RPMI7951 (cell line): ENCODE measurements around the gene PNKD. TPM values are rescaled to one million over a fixed set of nuclear protein-coding genes. Genes with fewer than 3 reads are reported as not detected.

ENCODE experiments used
- DNase-seq: peaks from one replicate; pipeline ENCODE4 v3.0.0-alpha.2; 2012; ENCODE audit warnings: low read depth
- total RNA-seq: library from RNA; depleted of rRNA; stranded (reverse); fragments of >200 nt; shearing (Covaris generic); gene quantifications from 2 replicates; pipeline ENCODE4 v1.2.3, GENCODE V29; 2014

PNKD gene
- total RNA-seq, 1 experiment from 2014 or later, result 85.5 TPM

DNA sequence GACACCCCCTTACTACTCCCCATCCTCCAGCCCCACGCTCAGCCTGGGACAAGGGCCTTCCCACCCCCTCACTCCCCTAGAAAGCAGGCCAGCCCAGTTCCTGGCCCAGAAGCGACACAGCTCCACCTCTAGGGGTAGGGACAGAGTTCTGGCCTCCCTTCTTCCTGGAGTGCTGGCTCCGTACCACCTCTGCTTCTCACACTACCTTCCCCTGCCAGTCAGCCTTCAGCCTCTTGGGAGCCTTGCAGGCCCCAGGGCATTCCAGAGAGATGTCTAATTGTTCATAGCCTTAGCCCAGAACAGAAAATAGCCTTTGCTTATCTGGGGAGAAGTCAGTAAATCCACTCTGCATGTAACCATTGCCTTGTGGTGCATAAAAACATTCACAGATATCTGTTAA is 73.3 kb downstream of the PNKD start:
- DNase-seq, result no peak

DNA sequence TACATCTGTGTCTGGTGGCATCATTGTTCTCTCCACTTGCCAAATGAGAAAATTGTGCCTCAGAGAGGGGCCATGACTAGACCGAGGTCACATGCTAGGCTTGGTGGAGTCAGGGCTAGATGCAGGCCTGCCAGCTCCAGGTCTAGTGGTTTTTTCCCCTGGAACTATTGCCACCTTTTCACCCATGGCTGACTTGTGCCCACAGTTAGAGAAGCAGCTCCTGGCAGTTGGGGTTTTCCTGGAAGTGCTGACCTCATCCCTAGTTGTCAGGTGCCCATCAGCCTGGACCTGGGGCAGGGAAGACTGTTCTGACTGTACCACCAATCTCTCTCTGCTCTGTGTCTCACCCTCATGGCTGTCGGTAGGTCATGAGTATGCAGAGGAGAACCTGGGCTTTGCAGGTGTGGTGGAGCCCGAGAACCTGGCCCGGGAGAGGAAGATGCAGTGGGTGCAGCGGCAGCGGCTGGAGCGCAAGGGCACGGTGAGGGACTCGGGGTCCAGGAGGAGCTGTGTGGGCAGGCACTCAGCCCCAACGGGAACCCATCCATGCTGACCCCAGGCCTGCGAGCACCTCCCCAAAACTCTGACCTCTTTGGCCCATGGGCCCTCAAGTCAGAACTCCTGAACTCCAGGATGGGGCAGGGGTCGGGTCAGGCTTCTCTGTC is 73.9 kb downstream of the PNKD start:
- no peak for DNase-seq

DNA sequence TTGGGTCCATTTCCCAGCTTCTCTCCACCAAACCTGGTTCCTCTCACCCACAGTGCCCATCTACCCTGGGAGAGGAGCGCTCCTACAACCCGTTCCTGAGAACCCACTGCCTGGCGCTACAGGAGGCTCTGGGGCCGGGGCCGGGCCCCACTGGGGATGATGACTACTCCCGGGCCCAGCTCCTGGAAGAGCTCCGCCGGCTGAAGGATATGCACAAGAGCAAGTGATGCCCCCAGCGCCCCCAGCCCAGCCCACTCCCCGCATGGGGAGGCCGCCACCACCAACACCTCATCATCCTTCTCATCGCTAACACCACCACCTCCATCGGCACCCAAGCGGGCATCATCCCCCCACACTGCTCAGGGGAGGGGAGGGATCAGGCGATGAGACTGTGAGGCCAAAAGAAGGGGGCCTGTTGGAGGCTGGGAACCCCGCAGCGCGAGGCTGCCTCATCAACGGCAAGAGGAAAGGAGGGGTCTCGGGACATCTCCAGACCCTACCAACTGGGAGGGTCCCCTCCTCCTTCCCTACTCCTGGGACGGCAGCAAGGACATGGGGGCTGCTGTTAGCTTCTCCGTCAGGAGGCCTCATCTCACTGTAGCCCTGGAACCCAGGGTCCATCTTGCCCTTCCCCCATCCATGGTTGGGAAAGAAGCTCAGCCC is 74.6 kb downstream of the PNKD start:
- DNase-seq, result no peak

DNA sequence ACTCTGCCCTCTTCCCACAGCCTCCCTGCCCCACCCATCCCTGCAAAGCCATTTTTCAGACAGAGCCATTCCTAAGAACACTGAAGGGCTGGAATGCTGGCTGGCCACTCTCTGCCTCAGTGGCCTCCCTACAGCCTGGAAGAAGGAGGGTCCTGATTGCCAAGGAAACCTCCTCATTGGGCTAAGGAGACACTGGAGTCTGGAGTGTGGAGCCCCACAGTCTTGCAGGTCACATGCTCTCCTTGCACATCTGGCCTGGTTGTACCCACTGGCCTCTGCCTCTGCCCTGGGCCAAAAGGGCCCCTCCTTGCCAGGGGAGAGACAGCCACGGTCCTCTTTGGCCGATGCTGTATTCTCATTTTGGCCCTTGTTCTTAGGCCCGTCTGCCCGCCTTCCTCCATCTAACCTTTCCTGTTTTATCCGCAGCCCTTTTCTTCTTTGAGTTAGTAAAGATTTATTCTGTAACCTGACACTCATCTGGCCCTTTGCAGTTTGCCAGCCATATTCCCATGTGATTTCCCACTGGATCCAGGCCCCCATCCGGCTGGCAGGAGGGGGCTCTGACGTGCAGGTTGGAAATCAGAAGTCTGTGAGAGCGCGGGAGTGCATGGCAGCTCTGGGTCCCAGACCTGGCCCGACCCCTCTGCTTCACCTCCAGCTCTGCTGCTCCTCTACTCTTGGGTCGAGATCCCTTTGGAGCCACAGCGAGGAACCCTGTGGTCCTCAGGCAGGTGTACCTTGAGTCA is 75.3 kb downstream of the PNKD start:
- no peak for DNase-seq

DNA sequence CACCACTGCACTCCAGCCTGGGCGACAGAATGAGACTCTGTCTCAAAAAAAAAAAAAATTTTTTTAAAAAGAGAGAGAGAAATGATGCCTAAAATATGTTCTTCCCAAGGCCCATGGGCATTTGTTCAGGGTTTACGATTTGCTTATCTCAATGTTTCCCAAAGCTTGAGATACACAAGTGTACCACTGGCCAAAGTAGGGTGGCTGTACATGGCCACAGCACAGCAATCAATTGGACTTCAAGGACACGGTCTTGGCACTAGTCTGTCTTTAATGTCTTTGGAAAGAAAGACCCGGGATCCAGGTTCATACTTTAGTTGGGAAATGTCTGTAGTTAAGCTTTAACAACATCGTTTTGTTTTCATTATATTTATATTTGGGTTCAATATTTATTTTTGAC is 76.9 kb downstream of the PNKD start:
- no peak for DNase-seq

DNA sequence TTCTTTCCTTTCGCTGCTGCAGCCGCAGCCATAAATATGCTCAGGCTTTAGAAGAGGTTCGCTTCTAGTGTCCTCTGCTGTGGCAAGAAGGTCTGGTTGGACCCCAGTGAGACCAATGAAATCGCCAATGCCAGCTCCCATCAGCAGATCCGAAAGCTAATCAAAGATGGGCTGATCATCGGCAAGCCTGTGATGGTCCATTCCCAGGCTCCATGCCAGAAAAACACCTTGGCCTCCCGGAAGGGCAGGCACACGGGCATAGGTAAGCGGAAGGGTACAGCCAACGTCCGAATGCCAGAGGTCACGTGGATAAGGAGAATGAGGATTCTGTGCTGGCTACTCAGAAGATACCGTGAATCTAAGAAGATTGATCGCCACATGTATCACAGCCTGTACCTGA is 83.7 kb downstream of the PNKD start:
- DNase-seq, result no peak

DNA sequence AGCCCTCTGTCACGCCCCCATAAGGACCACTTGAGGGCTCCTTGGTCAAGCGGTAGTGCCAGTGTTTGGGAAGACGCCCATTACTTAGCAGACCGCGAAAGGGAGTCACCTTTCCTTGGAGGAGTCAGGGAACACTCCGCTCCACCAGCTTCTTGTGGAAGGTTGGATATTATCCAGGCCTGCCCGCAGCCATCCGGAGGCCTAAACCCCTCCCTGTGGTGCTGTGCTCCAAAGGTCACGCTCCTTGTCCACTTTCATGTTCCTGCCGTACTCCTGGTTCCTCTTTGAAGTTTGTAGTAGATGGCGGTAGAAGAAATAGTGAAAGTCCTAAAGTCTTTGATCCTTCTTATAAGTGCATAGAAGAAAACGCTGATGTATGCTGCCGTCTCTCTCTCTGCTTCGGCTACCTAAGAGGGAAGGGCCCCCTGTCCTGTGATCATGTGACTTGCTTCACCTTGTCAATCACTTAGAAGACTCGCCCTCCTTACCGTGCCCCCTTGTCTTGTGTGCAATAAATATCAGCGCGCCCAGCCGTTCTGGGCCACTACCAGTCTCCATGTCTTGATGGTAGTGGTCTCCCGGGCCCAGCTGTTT is 84.6 kb downstream of the PNKD start:
- DNase-seq, result no peak

DNA sequence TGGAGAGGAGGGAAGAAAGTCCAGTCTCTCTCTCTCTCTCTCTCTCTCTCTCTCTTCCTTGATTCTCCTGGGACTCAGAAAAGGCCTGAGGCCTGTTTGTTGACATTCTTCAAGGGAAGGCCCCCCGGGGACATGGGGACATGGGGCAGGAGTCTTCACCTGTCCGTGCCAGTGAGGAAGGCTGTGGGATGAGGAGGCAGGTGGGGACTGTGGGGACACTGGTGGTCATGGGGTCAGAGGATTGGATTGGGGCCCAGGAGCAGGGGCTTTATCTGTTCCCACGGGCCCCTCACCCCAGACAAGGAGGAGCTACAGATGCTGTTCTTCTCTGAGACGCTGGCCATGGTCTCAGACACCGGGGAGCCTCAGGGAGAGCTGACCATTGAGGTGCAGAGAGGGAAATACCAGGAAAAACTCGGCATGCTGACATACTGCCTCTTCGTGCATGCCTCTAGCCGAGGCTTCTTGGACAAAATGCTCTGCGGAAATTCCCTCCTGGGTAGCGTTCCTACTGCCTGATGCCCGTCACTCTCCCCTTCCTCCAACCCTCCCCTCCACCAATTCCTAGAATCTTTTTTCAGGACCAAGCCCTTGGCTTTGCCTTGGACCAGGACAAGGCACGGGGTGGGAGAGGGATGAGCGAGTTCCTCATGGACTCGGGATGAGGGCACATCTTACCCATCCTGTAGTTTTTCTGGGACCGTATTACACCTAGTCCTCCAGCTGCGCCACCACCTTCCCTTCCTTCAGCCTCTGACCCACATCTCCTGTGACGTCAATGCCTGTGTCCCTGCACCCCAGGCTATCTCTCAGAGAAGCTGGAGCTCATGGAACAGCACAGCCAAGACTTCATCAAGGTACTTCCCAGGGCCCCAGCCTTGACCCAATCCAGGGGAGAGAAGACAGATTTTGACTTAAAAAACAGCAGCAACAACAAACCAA is 87.2 kb downstream of the PNKD start:
- no peak for DNase-seq

DNA sequence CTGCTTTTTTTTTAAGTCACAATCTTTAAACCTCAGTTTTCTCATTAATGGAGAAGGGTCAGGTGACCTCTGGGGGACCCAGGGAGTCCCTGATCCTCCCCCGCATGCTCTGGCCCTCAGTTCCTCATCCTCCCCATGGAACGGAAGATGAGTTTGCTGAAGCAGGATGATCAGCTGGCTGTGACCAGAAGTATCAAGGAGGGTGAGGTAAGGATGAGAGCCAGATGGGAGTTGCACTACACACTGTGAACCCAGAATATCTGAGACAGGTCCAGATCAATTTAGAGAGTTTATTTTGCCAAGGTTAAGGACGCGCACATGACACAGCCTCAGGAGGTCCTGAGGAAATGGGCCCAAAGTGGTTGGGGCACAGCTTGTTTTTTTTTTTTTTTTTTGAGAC is 90.1 kb downstream of the PNKD start:
- DNase-seq, result no peak

DNA sequence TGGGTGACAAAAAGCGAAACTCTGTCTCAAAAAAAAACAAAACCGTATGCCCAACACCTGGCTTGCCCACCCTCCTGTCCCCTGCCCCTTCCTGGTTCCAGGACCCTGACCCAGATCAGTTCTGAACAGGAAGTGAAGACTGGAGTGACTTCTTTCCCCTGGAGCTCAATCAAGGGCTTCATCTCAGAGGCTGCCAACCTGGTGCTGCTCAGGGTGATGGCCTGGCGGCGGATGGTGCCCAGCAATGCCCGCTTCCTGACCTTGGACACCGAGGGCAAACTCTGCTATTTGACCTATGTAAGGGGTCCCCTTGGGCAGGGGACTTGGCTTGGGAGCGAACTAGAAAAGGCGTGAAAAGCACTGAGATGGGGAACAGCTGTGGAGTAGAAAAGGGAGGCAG is 92.3 kb downstream of the PNKD start:
- DNase-seq, result no peak

DNA sequence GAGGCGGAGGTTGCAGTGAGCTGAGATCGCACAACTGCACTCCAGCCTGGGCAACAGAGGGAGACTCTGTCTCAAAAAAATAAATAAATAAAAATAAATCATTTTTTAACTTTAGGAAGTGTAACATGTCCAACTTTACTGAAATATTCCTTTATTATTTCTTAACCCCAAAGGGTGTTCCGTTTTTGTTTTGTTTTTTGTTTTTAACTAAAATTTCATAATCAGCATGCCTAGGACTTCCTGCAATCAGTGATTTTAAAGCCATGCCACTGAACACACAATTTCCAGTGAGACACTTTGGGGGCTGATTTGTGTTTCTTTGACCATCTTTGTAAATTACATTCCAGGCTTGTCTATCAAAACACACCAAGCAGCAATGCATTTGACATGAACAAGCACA is 93.4 kb downstream of the PNKD start:
- DNase-seq, result no peak

DNA sequence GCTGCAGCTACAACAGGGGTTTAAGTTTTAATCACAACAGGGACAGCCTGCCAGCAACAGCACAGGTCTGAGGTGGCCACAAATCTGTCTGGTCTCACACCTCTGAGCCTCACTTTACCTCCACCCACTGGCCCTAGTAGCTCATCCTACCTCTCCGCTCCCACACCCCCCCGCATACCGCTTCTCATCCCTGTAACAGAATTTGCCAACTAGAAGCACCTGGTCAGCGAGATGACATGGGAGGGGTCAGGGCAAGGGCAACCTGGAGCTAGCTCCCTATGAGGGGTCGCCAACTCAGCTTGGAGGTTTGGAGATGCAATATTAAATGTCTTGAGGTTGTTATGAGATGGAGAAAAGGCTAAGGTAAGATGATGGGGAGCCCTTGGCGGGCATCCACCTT is 93.9 kb downstream of the PNKD start:
- no peak for DNase-seq

DNA sequence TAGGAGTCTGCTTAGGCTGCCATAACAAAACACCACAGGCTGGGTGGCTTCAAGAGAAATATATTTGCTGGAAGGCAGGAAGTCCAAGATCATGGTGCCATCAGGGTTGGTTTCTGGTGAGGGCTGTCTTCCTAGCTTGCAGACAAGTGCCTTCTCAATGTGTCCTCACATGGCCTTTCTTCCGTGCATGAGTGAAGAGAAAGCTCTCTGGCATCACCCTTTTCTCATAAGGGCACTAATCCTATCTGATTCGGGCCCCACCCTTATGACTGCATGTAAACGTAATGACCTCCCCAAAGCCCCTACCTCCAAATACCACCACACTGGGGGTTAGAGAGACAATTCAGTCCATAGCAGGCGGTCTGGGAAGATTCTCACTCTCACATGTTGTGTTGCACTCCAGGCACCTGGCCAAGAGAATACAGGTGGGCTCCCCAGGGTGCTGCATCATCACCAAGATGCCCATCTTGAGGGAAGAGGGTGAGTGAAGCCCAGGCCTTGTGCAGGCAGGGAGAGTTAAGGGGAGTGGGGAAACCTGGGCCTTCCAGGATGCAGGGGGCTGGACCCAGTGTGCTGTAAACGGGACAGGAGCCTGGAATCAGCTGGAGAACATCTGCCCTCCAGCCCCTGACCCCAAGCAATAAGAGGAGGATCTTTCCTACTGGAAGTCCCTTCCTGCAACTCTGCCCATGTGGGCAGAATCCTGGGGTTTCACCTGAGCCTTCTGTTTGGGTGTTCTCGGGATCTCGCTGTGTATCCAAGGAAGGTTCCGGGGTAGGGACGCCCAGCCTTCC is 96.5 kb downstream of the PNKD start:
- no peak for DNase-seq

DNA sequence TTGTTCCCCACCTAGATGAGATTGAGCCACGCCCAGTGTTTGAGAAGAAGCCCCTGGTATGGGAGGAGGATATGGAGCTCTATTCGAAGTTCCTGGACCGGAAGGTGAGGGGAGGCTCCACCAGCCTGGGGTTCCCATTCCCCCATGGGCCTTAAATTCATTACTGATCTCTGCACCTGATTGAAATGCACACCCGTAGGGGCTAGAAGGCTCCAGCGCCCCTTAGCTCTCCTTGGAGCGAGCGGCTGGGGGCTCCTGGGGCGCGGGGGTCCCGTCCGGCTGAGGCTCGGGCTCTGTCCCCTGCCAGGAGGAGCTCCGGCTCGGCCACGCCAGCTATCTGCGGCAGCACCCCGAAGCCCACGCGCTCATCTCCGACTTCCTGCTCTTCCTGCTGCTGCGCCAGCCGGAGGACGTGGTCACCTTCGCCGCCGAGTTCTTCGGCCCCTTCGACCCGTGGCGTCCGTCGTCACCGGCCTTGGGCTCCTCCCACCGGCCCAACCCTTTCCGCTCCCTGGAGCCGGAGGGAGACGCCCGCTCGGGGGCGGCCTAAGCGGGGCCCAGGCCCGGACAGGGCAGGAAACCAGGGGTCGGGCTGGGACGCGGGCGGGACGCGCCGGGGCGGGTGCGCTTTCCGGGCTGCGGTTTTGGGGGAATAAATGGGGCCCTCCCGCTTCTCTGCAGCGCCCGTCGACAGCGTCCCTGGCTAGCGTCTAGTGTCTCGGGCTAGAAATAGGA is 97.3 kb downstream of the PNKD start:
- peak; percentile 81 for DNase-seq

DNA sequence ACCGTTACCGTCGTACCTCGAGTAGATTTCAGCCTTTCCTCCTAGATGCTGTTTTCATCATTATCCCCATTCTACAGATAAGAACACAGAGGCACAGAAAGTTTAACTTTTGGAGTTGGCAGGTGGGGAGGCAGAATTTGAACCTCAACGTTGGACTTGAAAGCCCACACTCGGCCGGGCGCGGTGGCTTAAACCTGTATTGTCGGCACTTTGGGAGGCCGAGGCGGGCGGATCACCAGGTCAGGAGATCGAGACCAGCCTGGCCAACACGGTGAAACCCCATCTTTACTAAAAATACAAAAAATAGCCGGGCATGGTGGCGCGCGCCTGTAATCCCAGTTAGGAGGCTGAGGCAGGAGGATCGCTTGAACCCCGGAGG is 97.8 kb downstream of the PNKD start:
- DNase-seq, result no peak

DNA sequence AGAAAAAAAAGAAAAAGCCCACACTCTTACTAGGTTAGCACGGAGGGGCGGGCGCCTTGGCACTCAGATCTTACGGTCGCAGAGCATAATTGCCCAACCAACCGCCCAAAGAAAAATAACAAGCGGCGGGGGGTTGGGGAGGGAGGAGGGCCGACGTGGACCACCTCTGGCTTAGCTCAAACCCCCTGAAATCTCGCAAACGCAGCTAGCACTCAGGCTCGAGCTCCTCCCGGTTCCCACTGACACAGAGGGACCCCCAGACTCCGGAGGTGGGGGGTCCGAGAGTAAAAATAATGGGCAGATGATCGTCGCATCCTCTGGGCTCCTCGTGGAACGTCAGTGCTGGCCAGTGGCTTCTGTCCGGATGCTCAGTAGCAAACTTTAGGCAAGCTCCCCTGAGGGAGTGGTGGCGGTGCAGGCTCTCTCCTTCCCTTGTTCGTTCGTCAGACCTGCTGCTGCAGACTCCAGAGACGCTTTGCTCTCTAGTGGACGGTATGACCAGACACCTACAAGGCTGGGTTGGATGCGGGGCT is 98.4 kb downstream of the PNKD start:
- no peak for DNase-seq

DNA sequence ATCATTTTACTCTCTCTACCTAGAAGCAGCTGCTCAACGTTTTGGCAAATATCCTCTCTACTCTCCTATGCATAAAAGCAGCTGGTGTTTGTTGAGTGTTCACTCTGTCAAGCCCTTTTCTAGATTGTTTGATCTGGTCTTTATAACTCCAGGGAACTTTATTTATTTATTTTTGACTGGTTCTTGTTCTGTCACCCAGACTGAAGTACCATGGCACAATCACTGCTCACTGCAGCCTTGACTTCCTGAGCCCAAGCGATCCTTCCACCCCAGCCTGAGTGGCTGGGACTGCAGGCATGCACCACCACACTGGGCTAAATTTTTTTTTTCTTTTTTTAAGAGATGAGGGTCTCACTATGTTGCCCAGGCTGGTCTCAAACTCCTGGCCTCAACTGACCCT is 99.0 kb downstream of the PNKD start:
- no peak for DNase-seq

DNA sequence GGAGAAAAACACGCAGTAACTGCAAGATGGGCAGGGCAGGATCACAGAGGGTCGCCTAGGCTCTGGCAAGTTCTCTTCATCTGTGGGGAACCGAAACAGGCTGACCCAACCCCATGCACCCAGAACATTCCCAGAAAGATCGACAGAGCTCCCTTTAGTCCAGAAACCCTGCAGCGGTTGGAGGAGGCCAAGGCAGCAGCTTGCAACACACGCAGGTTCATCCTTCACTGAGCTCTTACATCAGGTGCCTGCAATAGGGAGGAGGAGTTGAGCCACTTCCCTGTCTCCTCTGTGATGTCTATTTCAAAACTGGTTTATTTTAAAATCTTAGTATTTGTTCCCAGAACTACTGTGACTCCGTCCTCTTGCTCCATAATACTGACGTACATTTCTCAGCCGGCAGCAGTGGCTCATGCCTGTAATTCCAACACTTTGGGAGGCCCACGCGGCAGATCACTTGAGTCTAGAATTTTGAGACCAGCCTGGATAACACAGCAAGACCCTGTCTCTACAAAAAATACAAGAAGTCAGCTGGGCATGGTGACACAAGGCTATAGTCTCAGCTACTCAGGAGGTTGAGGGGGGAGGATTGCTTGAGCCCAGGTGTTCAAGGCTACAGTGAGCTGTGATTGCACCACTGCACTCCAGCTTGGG is 100.2 kb downstream of the PNKD start:
- DNase-seq, result no peak

DNA sequence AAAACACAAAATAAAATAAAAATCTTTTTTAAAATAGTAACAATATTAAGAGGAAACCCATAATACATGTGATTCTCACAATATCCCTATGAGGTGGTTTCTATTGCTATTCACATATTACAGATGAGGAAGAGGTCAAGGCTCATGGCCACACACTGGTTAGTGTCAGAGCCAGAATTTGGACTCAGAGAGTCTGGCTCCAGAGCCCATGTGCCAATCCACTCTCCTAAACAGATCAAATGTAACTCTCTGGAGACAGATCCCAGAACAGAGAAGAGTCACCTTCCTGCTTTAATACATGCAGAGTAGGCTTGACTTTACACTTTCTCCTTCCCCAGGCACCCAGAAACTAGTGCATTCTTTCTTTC is 101.6 kb downstream of the PNKD start:
- no peak for DNase-seq
